ENCODE data around the gene NRAP.

Gene NRAP

DNA sequence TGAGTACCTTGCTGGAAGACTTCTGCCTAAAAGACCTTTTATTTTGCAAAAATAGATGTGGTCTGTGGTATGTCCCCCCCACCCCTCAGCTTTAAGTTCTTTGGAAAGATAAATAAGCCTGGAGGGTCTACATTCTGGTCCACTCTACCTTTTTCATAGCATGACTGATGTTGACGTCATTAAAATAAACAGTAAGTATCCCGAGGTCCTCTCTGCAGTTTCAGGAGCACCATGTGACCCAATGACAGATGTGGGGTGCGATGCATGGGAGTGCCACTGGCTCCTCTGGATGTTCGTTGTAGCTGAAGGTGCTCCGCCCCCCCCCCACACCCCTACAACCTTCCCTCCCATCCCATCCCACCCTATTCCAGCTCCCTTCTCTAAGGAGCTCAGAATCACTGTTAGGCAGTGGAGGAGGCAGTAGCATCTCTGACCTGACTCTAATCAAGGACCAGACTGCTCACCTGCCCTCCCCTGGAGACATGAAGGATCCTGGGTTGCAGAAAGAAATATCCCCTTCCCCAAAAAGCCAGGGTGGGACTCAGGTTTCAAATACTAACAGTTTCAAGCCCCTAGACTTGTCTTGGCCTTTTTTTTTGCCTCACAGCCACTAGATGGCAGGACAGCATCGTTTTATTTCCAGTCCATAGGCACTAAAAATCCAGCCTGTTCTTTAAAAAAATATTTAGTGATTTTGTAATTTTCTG lies 40.9 kb upstream of the NRAP start:
- H3K36me3 ChIP-seq: peaks cover 55% of the 10 kb centered on the region
- H4K20me1 ChIP-seq: peaks cover 32% of the 10 kb centered on the region; the same call in 1 of the 2 replicates
- no peak overlapping the region for H3K27ac ChIP-seq
- no peak overlapping the region for H3K9ac ChIP-seq
- no peak overlapping the region for H3K4me2 ChIP-seq
- no peaks in the 10 kb centered on the region for H3K27me3 ChIP-seq
- H3K9me3 ChIP-seq: no peaks in the 10 kb centered on the region; the same call in 1 of the 2 replicates
- H3K4me3 ChIP-seq: no peak overlapping the region
- H3K4me1 ChIP-seq: peaks cover 18% of the 10 kb centered on the region
- TF ChIP-seq Cebpa-rat (IDR thresholded peaks at IDR 0.05): no peak

DNA sequence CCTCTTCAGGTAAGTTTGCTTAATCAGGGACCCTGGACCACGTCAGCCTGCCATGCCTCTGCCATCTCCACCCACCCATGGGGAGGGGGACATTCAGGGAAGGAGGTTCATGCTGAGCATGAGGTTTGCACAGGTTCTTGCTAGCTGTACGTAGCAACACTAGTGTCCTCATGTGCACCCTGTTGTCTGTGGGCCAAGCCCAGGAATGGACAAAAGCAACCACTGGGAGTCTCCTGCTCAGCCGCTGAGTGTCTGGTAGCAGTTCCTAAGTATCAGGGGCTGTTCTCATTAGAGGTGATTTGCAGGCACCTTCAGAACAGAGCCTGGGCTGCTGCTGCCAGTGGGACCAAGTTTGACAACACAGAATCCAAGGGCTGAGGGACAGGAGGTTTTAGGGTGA lies 33.8 kb upstream of the NRAP start:
- Histone ChIP-seq H3K27ac (no peak overlapping the region), H3K4me1 (no peaks in the 10 kb centered on the region), H3K4me2 (no peak overlapping the region), H3K27me3 (no peaks in the 10 kb centered on the region), H4K20me1 (peaks cover 20% of the 10 kb centered on the region; the same call in 1 of the 2 replicates), H3K4me3 (no peak overlapping the region), H3K9me3 (peaks cover 30% of the 10 kb centered on the region), H3K36me3 (peaks cover 87% of the 10 kb centered on the region), H3K9ac (no peak overlapping the region)
- TF ChIP-seq Cebpa-rat (IDR thresholded peaks at IDR 0.05): no peak

DNA sequence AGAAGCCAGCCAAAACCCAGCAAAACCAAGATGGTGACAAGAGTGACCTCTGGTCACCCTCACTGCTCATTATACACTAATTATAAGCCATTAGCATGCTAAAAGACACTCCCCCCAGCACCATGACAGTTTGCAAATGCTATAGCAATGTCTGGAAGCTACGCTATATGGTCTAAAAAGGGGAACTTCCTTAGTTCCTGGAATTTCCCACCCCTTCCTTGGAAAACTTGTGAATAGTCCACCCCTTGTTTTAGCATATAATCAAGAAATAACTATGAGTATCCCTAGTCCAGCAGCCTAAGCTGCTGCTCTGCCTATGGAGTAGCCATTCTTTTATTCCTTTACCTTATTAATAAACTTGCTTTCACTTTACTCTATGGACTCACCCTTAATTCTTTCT lies 31.9 kb upstream of the NRAP start:
- TF ChIP-seq Cebpa-rat (IDR thresholded peaks at IDR 0.05): no peak
- Histone ChIP-seq H3K9ac (no peak overlapping the region), H3K4me3 (no peak overlapping the region), H3K4me2 (no peak overlapping the region), H4K20me1 (peaks cover 20% of the 10 kb centered on the region; the same call in 1 of the 2 replicates), H3K27me3 (no peaks in the 10 kb centered on the region), H3K4me1 (peaks cover 8% of the 10 kb centered on the region; the same call in 1 of the 2 replicates), H3K9me3 (peaks cover 49% of the 10 kb centered on the region), H3K27ac (no peak overlapping the region), H3K36me3 (peaks cover 87% of the 10 kb centered on the region)

DNA sequence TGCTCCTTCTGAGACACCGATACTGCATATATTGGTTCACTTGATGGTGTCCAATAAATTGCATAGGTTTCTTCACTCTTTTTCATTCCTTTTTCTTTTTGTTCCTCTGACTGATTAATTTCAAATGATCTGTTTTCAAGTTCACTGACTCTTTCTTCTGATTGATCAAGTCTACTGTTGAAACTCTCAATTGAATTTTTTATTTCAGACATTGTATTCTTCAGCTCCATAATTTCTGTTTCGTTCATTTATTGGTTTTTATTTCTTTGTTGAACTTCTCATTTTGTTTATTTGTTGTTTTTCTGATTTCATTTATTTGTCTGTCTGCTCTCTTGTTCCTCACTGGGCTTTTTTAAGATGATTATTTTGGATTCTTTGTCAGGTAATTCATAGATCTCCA lies 29.5 kb upstream of the NRAP start:
- Histone ChIP-seq H3K9me3 (peaks cover 69% of the 10 kb centered on the region), H4K20me1 (peaks cover 20% of the 10 kb centered on the region; the same call in 1 of the 2 replicates), H3K36me3 (peaks cover 69% of the 10 kb centered on the region), H3K4me1 (peaks cover 10% of the 10 kb centered on the region; the same call in 1 of the 2 replicates), H3K9ac (no peak overlapping the region), H3K27me3 (no peaks in the 10 kb centered on the region), H3K4me3 (no peak overlapping the region), H3K4me2 (no peak overlapping the region), H3K27ac (no peak overlapping the region)
- no peak for TF ChIP-seq Cebpa-rat (IDR thresholded peaks at IDR 0.05)

DNA sequence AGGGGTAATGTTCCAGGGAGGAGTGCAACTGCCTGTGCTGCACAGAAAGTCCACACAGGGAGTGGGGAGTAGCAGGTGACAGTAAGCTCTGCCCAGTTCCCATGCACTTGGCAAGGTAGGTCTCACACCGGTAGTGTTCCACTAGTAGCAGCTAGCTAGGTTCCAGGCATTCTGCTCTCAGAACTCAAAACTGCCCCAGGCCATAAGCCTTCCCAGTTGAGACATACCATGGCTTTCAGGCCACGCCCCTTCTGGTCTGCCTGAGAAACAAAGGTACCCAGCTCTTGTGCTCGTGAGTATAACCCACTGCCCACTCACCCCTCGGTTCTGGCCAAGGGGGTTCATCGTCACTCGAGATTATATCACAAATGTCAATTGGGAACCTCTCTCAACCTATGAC lies 28.4 kb upstream of the NRAP start:
- no peak for TF ChIP-seq Cebpa-rat (IDR thresholded peaks at IDR 0.05)
- H3K27ac ChIP-seq: no peak overlapping the region
- H3K4me1 ChIP-seq: peaks cover 10% of the 10 kb centered on the region; the same call in 1 of the 2 replicates
- H3K27me3 ChIP-seq: no peaks in the 10 kb centered on the region
- 0 out of 2 replicates have a peak overlapping the region, but pooled peaks have one; percentile 27 for H3K4me3 ChIP-seq
- peaks cover 20% of the 10 kb centered on the region; the same call in 1 of the 2 replicates for H4K20me1 ChIP-seq
- H3K9me3 ChIP-seq: peaks cover 78% of the 10 kb centered on the region
- H3K36me3 ChIP-seq: peaks cover 59% of the 10 kb centered on the region
- no peak overlapping the region for H3K4me2 ChIP-seq
- no peak overlapping the region for H3K9ac ChIP-seq

DNA sequence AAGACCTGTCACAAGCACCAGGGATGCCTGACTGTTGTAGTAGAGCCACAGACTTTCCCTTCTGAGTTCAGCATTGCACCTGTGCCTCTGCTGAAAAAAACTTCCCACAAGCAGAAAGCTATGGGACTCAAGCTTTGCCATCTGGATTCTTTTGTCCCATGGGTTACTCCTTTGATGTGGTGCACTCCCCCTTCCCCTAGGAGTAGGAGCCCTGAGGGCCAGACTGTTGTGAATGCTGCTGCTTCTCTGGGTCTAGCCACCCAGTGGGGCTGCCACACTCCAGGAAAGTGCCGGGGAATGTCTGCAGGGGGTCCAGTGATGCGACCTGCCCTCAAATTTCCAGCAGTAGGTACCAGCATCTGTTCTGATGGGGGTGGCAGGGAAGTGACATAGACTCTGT lies 27.5 kb upstream of the NRAP start:
- H4K20me1 ChIP-seq: peaks cover 12% of the 10 kb centered on the region; the same call in 1 of the 2 replicates
- no peak overlapping the region for H3K27ac ChIP-seq
- TF ChIP-seq Cebpa-rat (IDR thresholded peaks at IDR 0.05): no peak
- no peaks in the 10 kb centered on the region for H3K27me3 ChIP-seq
- H3K9ac ChIP-seq: no peak overlapping the region
- H3K4me1 ChIP-seq: peaks cover 10% of the 10 kb centered on the region; the same call in 1 of the 2 replicates
- H3K9me3 ChIP-seq: peaks cover 87% of the 10 kb centered on the region
- H3K36me3 ChIP-seq: peaks cover 57% of the 10 kb centered on the region
- no peak overlapping the region for H3K4me3 ChIP-seq
- peak overlapping the region; percentile 3; the same call in 1 of the 2 replicates for H3K4me2 ChIP-seq

DNA sequence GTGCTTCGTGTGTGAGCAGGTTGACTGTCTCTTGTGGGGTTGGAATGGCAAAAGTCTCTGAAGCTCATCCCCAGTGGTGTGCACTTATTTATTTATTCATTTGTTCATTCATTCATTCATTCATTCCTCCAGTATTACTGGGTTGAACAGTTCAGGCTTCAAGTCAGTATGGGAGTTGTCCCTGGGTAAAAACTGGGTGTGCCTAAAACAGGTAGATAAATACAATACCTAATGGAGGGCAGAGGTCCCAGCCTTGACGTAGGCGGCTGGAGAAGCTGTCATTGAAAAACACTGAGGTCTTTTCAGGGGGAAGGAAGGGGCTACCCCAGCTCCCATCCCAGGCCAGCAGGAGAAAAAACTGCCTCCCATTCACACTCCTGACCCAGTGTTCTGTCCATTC lies 26.9 kb upstream of the NRAP start:
- Histone ChIP-seq H3K27ac (no peak overlapping the region), H3K36me3 (peaks cover 56% of the 10 kb centered on the region), H3K27me3 (no peaks in the 10 kb centered on the region), H3K4me1 (peaks cover 10% of the 10 kb centered on the region; the same call in 1 of the 2 replicates), H3K9me3 (peaks cover 92% of the 10 kb centered on the region), H3K9ac (no peak overlapping the region), H4K20me1 (peaks cover 6% of the 10 kb centered on the region; the same call in 1 of the 2 replicates), H3K4me2 (peak overlapping the region; percentile 3; the same call in 1 of the 2 replicates), H3K4me3 (no peak overlapping the region)
- TF ChIP-seq Cebpa-rat (IDR thresholded peaks at IDR 0.05): no peak

DNA sequence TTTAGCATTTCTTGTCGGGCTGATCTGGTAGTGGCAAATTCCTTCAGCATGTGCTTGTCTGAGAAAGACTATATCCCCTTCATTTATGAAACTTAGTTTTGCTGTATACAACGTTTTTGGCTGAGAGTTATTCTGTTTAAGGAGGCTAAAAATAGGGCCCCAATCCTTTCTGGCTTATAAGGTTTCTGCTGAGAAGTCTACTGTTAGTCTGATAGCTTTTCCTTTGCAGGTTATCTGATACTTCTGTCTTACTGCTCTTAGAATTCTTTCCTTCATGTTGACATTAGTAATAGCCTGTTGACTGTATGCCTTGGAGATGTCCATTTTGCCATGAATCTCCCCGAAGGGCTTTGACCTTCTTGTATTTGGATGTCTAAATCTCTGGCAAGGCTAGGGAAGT lies 25.7 kb upstream of the NRAP start:
- TF ChIP-seq Cebpa-rat (IDR thresholded peaks at IDR 0.05): no peak
- Histone ChIP-seq H4K20me1 (no peaks in the 10 kb centered on the region; the same call in 1 of the 2 replicates), H3K27ac (no peak overlapping the region), H3K27me3 (no peaks in the 10 kb centered on the region), H3K36me3 (peaks cover 48% of the 10 kb centered on the region), H3K4me2 (no peak overlapping the region), H3K9ac (no peak overlapping the region), H3K9me3 (peaks cover 91% of the 10 kb centered on the region), H3K4me1 (peaks cover 10% of the 10 kb centered on the region; the same call in 1 of the 2 replicates), H3K4me3 (no peak overlapping the region)

DNA sequence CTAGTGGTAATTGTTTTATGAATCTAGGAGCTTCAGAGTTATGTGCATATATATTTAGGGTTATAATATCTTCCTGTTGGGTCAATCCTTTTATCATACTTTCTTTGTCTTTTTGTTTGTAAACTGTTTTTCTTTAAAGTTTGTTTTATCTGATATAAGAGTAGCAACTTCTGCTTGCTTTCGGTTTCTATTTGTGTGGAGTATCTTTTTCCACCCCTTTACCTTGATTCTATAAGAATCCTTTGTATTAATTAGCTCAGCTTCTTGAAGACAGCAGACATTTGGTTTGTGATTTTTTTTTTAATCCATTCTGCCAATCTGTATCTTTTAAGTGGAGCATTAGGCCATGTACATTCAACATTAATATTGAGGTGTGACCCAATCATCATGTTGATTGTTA lies 25.2 kb upstream of the NRAP start:
- H3K4me2 ChIP-seq: no peak overlapping the region
- TF ChIP-seq Cebpa-rat (IDR thresholded peaks at IDR 0.05): no peak
- no peak overlapping the region for H3K9ac ChIP-seq
- no peaks in the 10 kb centered on the region for H3K27me3 ChIP-seq
- no peak overlapping the region for H3K4me3 ChIP-seq
- H4K20me1 ChIP-seq: no peaks in the 10 kb centered on the region; the same call in 1 of the 2 replicates
- peaks cover 47% of the 10 kb centered on the region for H3K36me3 ChIP-seq
- peaks cover 91% of the 10 kb centered on the region for H3K9me3 ChIP-seq
- no peak overlapping the region for H3K27ac ChIP-seq
- peaks cover 10% of the 10 kb centered on the region; the same call in 1 of the 2 replicates for H3K4me1 ChIP-seq

DNA sequence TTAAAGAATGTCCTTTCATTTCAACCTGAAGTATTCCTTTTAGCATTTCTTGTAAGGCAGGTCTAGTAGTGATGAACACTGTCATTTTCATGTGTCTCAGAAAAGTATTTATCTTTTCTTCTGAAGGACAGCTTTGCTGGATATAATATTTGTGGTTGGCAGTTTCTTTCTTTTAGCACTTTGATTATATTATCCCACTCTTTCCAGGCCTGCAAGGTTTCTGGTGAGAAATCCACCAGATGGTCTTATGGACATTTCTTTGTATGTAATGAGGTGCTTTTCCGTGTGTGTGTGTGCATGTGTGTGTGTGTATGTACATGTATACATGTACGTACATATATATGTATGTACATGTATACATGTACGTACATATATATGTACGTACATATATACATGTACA lies 23.2 kb upstream of the NRAP start:
- Histone ChIP-seq H3K27ac (no peak overlapping the region), H3K36me3 (peaks cover 34% of the 10 kb centered on the region), H3K4me3 (no peak overlapping the region), H3K27me3 (no peaks in the 10 kb centered on the region), H3K9me3 (peaks cover 83% of the 10 kb centered on the region), H3K9ac (no peak overlapping the region), H4K20me1 (no peaks in the 10 kb centered on the region; the same call in 1 of the 2 replicates), H3K4me2 (no peak overlapping the region), H3K4me1 (peaks cover 15% of the 10 kb centered on the region; the same call in 1 of the 2 replicates)
- TF ChIP-seq Cebpa-rat (IDR thresholded peaks at IDR 0.05): no peak

Measured in BLaER1 (cell line).